GM12891 (cell line): ENCODE results near the gene CPE.

Source experiments
- PAX5 ChIP-seq: IDR thresholded peaks from 2 replicates; pipeline ENCODE4 v1.6.1; 2011; ENCODE audit warnings: low read length, moderate library complexity, mild to moderate bottlenecking; ENCODE audit not compliant: insufficient read depth, severe bottlenecking
- POLR2A ChIP-seq: IDR thresholded peaks from 2 replicates; pipeline ENCODE4 v1.6.1; 2011; ENCODE audit warnings: low read depth, low read length, control low read depth
- POLR2AphosphoS5 ChIP-seq: IDR thresholded peaks from 2 replicates; pipeline ENCODE4 v1.6.1; 2011; ENCODE audit warnings: low read depth, low read length, control low read depth
- POU2F2 ChIP-seq: IDR thresholded peaks from 2 replicates; pipeline ENCODE4 v1.6.1; 2011; ENCODE audit warnings: low read depth, mild to moderate bottlenecking, control low read depth, low read length, moderate library complexity
- SPI1 ChIP-seq: IDR thresholded peaks from 2 replicates; pipeline ENCODE4 v1.6.1; 2011; ENCODE audit warnings: low read depth, low read length, control low read depth
- TAF1 ChIP-seq: IDR thresholded peaks from 2 replicates; pipeline ENCODE4 v1.6.1; 2011; ENCODE audit warnings: low read depth, low read length, control low read depth

DNA sequence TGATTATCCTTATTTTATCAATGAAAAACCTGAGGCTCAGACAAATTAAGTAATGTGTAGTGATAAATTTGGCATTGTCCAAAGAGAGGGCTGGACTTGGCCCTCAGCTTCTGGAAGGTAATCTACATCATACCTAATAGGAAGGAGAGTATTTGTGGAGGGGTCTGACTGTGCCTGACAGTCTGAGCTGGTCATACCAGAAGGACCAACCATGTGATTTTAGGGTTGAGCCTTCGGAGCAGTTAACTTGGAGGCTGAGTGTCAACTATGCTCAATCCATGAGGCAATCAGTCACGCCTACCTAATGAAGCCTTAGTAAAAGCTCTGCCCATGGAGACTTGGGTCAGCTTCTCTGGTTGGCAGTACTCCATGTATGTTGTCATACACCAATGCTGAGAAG lies 136.4 kb downstream of the CPE start:
- no peak for TF ChIP-seq TAF1
- no peak for TF ChIP-seq POLR2A
- no peak for TF ChIP-seq POLR2AphosphoS5
- no peak for TF ChIP-seq SPI1
- no peak for TF ChIP-seq POU2F2
- TF ChIP-seq PAX5 = no peak
